Activated CD4-positive, alpha-beta memory T cell treated with anti-CD3 and anti-CD28 coated beads, Interleukin-2, amount 10 ng/mL, durations not matched to agents 7 days and 5 days (primary cell): Measurements from ENCODE around the gene MAPT. TPM values are rescaled to one million over a fixed set of nuclear protein-coding genes. Genes with fewer than 3 reads are reported as not detected.

Experiments
- CTCF ChIA-PET: fragments of 350-600 bp; sonication (Branson Sonifier 250); formaldehyde crosslinking; loops from one replicate; lab custom pipeline; 2021; ENCODE audit warnings: antibody characterized with exemption, inconsistent platforms; lab: Charles Lee
- POLR2A ChIA-PET: fragments of 350-600 bp; sonication (Branson Sonifier 250); formaldehyde crosslinking; loops from one replicate; lab custom pipeline; 2021; ENCODE audit warnings: antibody characterized with exemption; lab: Charles Lee
- DNase-seq: peaks from one replicate; pipeline ENCODE4 v3.0.0-alpha.2; 2020
- H3K27ac Mint-ChIP-seq: one replicate; pipeline ENCODE4 v1.8.0; 2021; ENCODE audit warnings: mild to moderate bottlenecking, mixed read lengths
- H3K27me3 Mint-ChIP-seq: one replicate; pipeline ENCODE4 v1.8.0; 2021; ENCODE audit warnings: mixed read lengths
- H3K36me3 Mint-ChIP-seq: one replicate; pipeline ENCODE4 v1.8.0; 2021; ENCODE audit warnings: low read depth, mixed read lengths
- H3K4me1 Mint-ChIP-seq: one replicate; pipeline ENCODE4 v1.8.0; 2021; ENCODE audit warnings: mixed read lengths
- H3K4me3 Mint-ChIP-seq: one replicate; pipeline ENCODE4 v1.8.0; 2021; ENCODE audit warnings: mild to moderate bottlenecking, mixed read lengths
- H3K9me3 Mint-ChIP-seq: one replicate; pipeline ENCODE4 v1.8.0; 2021; ENCODE audit warnings: mixed read lengths
- total RNA-seq, 2 experiments: library from RNA; stranded (reverse); gene quantifications; one replicate each; pipeline ENCODE4 v1.2.3, GENCODE V29; 2021

Gene MAPT
- total RNA-seq, 2 experiments from 2014 or later: 0.15 to 0.70 TPM

DNA sequence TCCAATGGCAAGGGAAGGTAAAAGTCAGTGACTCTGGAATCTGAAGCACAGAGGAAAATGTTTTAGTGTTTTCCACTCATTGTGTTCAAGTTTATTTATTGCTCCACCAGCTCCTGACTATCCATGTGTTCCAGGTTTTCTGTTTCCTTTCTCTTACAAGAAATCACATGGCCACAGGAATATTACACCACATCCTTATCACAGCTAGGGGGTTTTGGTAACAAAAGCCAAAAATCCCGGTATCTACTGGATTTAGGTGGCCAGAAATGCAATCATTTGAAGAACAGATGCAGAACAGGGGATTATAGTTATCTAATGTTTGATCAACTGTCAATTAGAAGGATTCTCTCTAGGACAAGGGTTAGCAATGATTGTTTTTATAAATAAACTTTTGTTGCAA is 152.6 kb downstream of the MAPT start:
- Mint-ChIP-seq H3K27me3 (no peaks in the 10 kb centered on the region), H3K36me3 (peaks cover 50% of the 10 kb centered on the region), H3K4me1 (peaks cover 5% of the 10 kb centered on the region), H3K27ac (no peak overlapping the region), H3K9me3 (no peaks in the 10 kb centered on the region), H3K4me3 (no peak overlapping the region)
- DNase-seq: no peak
- CTCF ChIA-PET: interaction anchor here (0.6 to 0.7 kb wide), 2 partner anchors 11 to 18 kb away, joined by 3 read pairs; no protein-coding TSS in a partner anchor
- POLR2A ChIA-PET: interaction anchor here (1.2 to 1.5 kb wide), 2 partner anchors 11 to 15 kb away, joined by 3 to 4 read pairs; no protein-coding TSS in a partner anchor

DNA sequence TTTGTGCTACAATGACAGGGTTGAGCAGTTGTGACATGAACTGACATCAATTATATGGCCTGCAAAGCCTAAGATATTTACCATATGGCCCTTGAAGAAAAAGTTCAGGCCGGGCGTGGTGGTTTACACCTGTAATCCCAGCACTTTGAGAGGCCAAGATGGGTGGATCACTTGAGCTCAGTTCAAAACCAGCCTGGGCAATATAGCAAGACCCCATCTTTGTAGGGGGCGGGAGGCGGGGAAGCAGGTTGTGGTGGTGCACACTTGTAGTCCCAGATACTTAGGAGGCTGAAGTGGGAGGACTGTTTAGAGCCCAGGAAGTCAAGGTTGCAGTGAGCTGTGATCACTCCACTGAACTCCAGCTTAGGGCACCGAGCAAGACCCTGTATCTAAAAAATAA is 153.0 kb downstream of the MAPT start:
- POLR2A ChIA-PET: interaction anchor here (1.2 to 1.5 kb wide), 2 partner anchors 11 to 14 kb away, joined by 3 to 4 read pairs; no protein-coding TSS in a partner anchor
- CTCF ChIA-PET: interaction anchor here (0.6 to 0.7 kb wide), 2 partner anchors 10 to 18 kb away, joined by 3 read pairs; no protein-coding TSS in a partner anchor
- Mint-ChIP-seq H3K4me3 (no peak overlapping the region), H3K9me3 (no peaks in the 10 kb centered on the region), H3K27me3 (no peaks in the 10 kb centered on the region), H3K36me3 (peaks cover 54% of the 10 kb centered on the region), H3K27ac (no peak overlapping the region), H3K4me1 (peaks cover 9% of the 10 kb centered on the region)
- no peak for DNase-seq

DNA sequence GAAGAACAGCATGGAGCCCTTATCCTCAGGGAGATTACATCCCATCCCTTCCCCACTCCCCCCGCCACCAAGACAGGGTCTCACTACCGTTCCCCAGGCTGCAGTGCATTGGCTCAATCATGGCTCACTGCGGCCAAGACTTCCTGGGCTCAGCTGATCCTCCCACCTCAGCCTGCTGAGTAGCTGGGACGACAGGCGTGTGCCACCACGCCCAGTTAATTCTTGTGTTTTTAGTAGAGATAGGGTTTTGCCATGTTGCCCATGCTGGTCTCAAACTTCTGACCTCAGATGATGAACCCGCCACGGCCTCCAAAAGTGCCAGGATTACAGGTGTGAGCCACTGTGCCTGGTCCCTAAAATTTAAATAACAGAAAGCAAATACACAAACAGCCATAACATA is 153.5 kb downstream of the MAPT start:
- Mint-ChIP-seq H3K4me3 (no peak overlapping the region), H3K9me3 (no peaks in the 10 kb centered on the region), H3K27me3 (no peaks in the 10 kb centered on the region), H3K4me1 (peaks cover 11% of the 10 kb centered on the region), H3K27ac (no peak overlapping the region), H3K36me3 (peaks cover 56% of the 10 kb centered on the region)
- ChIA-PET CTCF (interaction anchor here (0.7 kb wide), 1 partner anchor 10 kb away, joined by 3 read pairs; no protein-coding TSS in a partner anchor), POLR2A (interaction anchor here (1.2 to 1.5 kb wide), 2 partner anchors 10 to 14 kb away, joined by 3 to 4 read pairs; no protein-coding TSS in a partner anchor)
- no peak for DNase-seq

DNA sequence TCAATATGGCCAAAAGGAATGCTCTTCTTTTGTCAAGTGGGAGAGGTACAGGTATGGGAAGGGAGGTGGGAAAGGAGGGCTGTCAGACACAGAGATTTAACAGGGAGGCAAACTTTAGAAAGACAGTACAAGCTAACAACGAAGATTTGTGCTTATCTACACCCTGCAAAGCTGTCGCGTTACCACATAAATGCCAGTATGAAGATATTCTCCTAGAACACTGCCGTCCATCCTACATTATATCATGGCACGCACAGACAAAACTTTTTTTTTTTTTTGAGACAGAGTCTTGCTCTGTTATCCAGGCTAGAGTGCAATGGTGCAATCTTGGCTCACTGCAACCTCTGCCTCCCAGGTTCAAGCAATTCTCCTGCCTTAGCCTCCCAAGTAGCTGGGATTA is 155.3 kb downstream of the MAPT start:
- no peaks in the 10 kb centered on the region for H3K27me3 Mint-ChIP-seq
- H3K9me3 Mint-ChIP-seq: no peaks in the 10 kb centered on the region
- ChIA-PET CTCF (no interaction called here), POLR2A (interaction anchor here (1.0 kb wide), 1 partner anchor 142 kb away, joined by 4 read pairs; no protein-coding TSS in a partner anchor)
- H3K36me3 Mint-ChIP-seq: peaks cover 56% of the 10 kb centered on the region
- no peak overlapping the region for H3K4me3 Mint-ChIP-seq
- H3K4me1 Mint-ChIP-seq: peaks cover 10% of the 10 kb centered on the region
- no peak overlapping the region for H3K27ac Mint-ChIP-seq
- no peak for DNase-seq

DNA sequence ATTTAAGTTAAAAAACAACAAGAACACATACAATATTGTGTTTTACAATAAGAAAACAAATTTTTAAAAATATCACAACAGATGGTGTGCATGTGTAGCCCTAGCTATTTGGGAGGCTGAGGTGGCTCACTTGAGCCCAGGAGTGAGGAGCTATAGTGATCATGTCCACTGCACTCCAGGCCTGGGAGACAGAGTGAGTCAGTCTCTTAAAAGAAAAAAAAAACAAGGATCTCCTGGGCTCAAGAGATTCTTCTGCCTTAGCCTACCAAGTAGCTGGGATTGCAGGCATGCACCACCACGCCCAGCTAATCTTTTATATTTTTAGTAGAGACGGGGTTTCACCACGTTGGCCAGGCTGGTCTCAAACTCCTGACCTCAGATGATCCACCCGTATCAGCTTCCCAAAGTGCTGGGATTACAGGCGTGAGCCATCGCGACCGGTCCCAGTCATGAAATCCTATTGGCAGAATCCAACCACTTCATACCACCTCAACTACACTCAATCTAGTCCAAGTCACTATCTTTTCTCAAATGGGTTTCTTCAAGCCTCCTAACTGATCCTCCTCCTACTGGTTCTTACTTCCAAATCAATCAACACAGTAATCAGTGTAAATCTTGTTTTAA is 159.7 kb downstream of the MAPT start:
- Mint-ChIP-seq H3K27ac (no peak overlapping the region), H3K27me3 (no peaks in the 10 kb centered on the region), H3K4me1 (peaks cover 22% of the 10 kb centered on the region), H3K36me3 (peaks cover 60% of the 10 kb centered on the region), H3K9me3 (no peaks in the 10 kb centered on the region), H3K4me3 (no peak overlapping the region)
- DNase-seq: no peak
- POLR2A ChIA-PET: no interaction called here
- CTCF ChIA-PET: interaction anchor here (1.4 kb wide), 1 partner anchor 132 kb away, joined by 6 read pairs; no protein-coding TSS in a partner anchor

DNA sequence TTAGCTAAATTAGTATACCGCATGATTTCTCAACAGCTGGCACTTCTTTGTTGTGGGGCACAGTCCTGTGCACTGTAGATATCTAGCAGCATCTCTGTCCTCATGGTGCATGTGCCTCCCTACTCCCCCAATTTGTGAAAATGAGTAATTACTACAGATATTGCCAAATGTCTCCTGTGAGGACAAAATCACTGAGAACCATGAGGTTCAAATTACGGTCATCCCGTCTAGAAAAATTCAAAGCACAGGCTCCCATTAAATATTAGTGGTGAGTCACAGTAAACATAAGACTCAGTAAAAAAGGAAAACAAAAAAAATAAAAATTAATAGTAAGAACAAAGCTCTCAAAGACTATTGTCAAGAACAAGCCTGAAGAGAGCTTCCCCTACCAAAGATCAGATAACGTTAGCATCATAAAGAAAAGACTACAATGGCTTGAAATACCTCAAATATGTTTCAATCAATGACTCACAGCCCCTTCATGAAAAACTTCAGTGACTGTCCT is 162.5 kb downstream of the MAPT start:
- Mint-ChIP-seq H3K27ac (no peak overlapping the region), H3K36me3 (peaks cover 54% of the 10 kb centered on the region), H3K9me3 (no peaks in the 10 kb centered on the region), H3K4me3 (no peak overlapping the region), H3K4me1 (peaks cover 22% of the 10 kb centered on the region), H3K27me3 (no peaks in the 10 kb centered on the region)
- CTCF ChIA-PET: interaction anchor here (1.1 to 1.4 kb wide), 2 partner anchors 9 to 12 kb away, joined by 3 to 7 read pairs; no protein-coding TSS in a partner anchor
- DNase-seq: no peak
- POLR2A ChIA-PET: no interaction called here

DNA sequence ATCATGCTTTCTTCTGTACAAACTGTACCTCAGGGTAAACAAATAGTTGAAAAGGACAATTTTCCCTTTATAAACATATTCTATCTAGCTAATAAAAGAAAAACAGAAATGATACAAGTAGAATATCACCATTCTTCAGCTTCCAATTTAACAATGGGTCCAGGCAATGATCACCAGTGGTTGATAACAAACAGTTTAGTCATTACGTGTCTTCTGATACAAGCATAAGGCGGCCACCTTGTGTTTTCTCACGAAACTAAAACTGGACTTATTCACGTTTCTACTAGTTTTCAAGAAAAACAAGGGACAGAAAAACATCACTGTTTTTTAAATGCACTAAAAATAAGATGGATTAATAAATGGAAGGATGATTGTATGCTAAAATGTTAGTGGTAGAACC is 163.0 kb downstream of the MAPT start:
- H3K9me3 Mint-ChIP-seq: no peaks in the 10 kb centered on the region
- peaks cover 52% of the 10 kb centered on the region for H3K36me3 Mint-ChIP-seq
- H3K27me3 Mint-ChIP-seq: no peaks in the 10 kb centered on the region
- H3K4me1 Mint-ChIP-seq: peaks cover 17% of the 10 kb centered on the region
- H3K4me3 Mint-ChIP-seq: no peak overlapping the region
- CTCF ChIA-PET: interaction anchor here (1.1 to 1.4 kb wide), 2 partner anchors 10 to 13 kb away, joined by 3 to 7 read pairs; no protein-coding TSS in a partner anchor
- POLR2A ChIA-PET: no interaction called here
- H3K27ac Mint-ChIP-seq: no peak overlapping the region
- no peak for DNase-seq

DNA sequence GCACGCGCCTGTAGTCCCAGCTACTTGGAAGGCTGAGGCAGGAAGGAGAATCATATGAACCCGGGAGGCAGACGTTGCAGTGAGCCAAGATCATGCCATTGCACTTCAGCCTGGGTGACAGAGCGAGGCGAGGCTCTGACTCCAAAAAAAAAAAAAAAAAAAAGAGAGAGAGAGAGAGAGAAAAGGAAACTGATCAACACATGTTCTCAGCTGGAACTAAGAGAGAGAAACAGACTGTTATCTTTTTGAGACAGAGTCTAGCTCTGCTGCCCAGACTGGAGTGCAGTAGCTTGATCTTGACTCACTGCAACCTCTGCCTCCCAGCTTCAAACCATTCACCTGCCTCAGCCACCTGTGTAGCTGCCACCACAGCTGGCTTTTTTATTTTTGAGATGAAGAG is 165.1 kb downstream of the MAPT start:
- no peak for DNase-seq
- H3K27ac Mint-ChIP-seq: no peak overlapping the region
- peaks cover 14% of the 10 kb centered on the region for H3K4me1 Mint-ChIP-seq
- H3K9me3 Mint-ChIP-seq: no peaks in the 10 kb centered on the region
- H3K36me3 Mint-ChIP-seq: peaks cover 48% of the 10 kb centered on the region
- POLR2A ChIA-PET: no interaction called here
- CTCF ChIA-PET: interaction anchor here (0.7 to 1.8 kb wide), 2 partner anchors 18 to 154 kb away, joined by 3 to 5 read pairs; no protein-coding TSS in a partner anchor
- H3K4me3 Mint-ChIP-seq: no peak overlapping the region
- no peaks in the 10 kb centered on the region for H3K27me3 Mint-ChIP-seq

DNA sequence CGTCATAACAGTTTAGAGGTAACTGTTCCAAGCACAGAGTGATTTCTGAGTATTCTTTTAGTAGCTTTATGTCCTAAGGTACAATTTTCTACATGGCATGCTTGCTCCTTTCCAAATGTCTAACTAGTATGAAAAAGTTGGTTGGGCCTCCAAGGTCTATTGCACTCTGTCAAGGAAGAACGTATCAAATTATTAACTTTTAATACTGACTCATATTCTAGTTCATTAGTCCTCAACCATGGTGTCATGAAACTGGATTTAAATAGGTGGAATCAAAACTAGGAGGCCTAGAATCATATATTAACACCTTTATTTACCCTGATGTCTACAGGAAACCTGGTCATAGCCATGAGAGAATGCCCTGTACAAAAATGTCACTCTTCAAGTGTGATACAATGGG is 166.1 kb downstream of the MAPT start:
- ChIA-PET CTCF (interaction anchor here (1.8 kb wide), 1 partner anchor 153 kb away, joined by 5 read pairs; no protein-coding TSS in a partner anchor), POLR2A (no interaction called here)
- Mint-ChIP-seq H3K27me3 (no peaks in the 10 kb centered on the region), H3K27ac (no peak overlapping the region), H3K4me1 (peaks cover 14% of the 10 kb centered on the region), H3K36me3 (peaks cover 53% of the 10 kb centered on the region), H3K9me3 (no peaks in the 10 kb centered on the region), H3K4me3 (no peak overlapping the region)
- DNase-seq: no peak

DNA sequence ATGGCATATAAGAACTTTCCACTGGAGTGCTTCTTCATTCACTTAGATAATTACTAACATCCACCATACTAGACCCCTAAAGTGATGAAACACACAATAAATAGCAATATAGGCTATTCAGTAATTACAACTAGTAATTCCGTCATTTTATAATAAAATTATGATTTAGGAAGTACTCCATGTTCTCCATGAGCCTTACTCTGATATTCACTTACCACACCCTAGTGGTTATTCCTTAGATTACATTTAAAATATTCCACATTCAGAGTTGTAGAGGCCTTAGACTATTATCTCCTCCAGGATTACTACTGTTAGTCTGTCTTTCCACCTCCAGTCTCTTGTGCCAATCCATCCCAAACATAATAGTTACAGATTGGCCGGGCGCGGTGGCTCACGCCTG is 167.1 kb downstream of the MAPT start:
- Mint-ChIP-seq H3K4me3 (no peak overlapping the region), H3K27ac (no peak overlapping the region), H3K27me3 (no peaks in the 10 kb centered on the region), H3K36me3 (peaks cover 60% of the 10 kb centered on the region), H3K9me3 (no peaks in the 10 kb centered on the region), H3K4me1 (peaks cover 14% of the 10 kb centered on the region)
- ChIA-PET CTCF (no interaction called here), POLR2A (interaction anchor here (0.8 kb wide), 1 partner anchor 14 kb away, joined by 3 read pairs; no protein-coding TSS in a partner anchor)
- DNase-seq: no peak

DNA sequence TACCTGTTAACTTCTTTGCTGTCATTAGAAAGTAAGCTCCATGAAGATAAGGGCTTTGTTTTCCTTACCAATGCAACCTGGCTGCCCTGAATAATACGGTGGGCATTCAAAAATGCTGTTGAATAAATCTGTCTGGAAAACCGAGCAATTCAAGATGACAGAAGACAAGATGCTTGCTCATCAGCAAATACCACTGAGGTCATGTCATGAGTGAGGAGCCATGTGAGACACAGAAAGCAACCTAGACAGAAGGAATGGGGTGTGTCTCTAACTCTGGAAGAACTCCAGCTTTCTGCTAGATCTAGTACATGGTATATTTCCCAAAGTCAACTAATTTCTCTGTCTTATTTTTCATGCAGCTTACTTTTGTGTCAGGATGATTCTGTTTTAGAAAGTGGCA is 168.9 kb downstream of the MAPT start:
- no peak for DNase-seq
- H3K9me3 Mint-ChIP-seq: no peaks in the 10 kb centered on the region
- H3K27ac Mint-ChIP-seq: no peak overlapping the region
- H3K27me3 Mint-ChIP-seq: no peaks in the 10 kb centered on the region
- no peak overlapping the region for H3K4me3 Mint-ChIP-seq
- H3K36me3 Mint-ChIP-seq: peaks cover 59% of the 10 kb centered on the region
- peaks cover 4% of the 10 kb centered on the region for H3K4me1 Mint-ChIP-seq
- ChIA-PET POLR2A (interaction anchor here (0.8 kb wide), 1 partner anchor 15 kb away, joined by 3 read pairs; no protein-coding TSS in a partner anchor), CTCF (interaction anchor here (0.6 to 0.8 kb wide), 4 partner anchors 11 to 150 kb away, joined by 3 to 5 read pairs (median 4); no protein-coding TSS in a partner anchor)

DNA sequence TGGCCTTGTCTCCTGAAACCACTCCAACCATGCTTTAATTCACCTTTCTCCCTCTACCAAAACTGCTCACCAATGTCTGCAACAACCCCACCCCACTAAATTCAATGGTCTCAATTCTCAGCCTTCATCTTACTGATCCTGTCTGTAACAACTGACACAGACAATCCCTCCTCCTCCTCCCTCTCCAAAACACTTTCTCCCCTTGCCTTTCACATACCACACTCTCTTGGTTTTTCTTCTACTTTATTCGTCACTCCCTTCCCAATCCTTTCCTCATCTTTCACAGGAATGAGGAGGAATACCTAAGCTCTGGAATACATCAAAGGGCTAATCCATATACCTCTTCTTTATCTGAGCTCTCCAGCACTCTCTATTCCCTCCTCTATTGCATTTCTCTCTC is 170.1 kb downstream of the MAPT start:
- H3K4me3 Mint-ChIP-seq: no peak overlapping the region
- no peak overlapping the region for H3K27ac Mint-ChIP-seq

DNA sequence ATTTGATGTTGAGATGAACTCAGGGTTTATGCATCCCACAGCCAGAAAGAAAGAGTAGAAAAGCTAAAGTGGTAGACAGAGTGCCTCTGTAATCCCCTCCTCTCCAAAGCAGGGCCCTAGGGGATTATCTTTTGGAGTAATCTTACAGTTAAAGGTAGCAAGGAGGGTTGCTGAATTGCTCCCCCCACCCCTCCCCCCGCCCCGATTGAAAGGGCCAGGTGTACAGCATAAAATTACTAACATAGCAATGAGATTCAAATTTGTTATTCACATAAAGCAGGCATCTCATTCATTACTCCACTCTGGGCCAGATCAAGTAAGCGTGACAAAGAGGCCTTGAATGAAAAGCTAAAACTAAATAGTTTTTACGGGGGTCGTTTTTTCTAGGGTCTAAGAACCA is 177.4 kb downstream of the MAPT start:
- Mint-ChIP-seq H3K36me3 (peaks cover 17% of the 10 kb centered on the region), H3K9me3 (no peaks in the 10 kb centered on the region), H3K4me1 (peaks cover 1% of the 10 kb centered on the region), H3K4me3 (no peak overlapping the region), H3K27ac (no peak overlapping the region), H3K27me3 (no peaks in the 10 kb centered on the region)
- POLR2A ChIA-PET: no interaction called here
- no peak for DNase-seq
- CTCF ChIA-PET: no interaction called here

More for the DNA sequence above, 170.1 kb downstream of the MAPT start:
- DNase-seq: no peak
- Mint-ChIP-seq H3K27me3 (no peaks in the 10 kb centered on the region), H3K36me3 (peaks cover 50% of the 10 kb centered on the region), H3K9me3 (no peaks in the 10 kb centered on the region), H3K4me1 (peaks cover 2% of the 10 kb centered on the region)
- ChIA-PET POLR2A (no interaction called here), CTCF (interaction anchor here (0.6 kb wide), 1 partner anchor 120 kb away, joined by 3 read pairs; no protein-coding TSS in a partner anchor)
